HG03565 (cell line): ENCODE results near the gene KMT2B.
"Not testable (repeated sequence)": the region's sequence is repeated elsewhere in the genome, so short reads cannot be mapped to it uniquely, and the experiment has no call there.

Experiments
- ATAC-seq: cut with Tn5 transposase; IDR thresholded peaks from one replicate; pipeline ENCODE4 v1.9.1; 2021; ENCODE audit warnings: mild to moderate bottlenecking, moderate library complexity; ENCODE audit not compliant: unreplicated experiment

Gene KMT2B, protein sequence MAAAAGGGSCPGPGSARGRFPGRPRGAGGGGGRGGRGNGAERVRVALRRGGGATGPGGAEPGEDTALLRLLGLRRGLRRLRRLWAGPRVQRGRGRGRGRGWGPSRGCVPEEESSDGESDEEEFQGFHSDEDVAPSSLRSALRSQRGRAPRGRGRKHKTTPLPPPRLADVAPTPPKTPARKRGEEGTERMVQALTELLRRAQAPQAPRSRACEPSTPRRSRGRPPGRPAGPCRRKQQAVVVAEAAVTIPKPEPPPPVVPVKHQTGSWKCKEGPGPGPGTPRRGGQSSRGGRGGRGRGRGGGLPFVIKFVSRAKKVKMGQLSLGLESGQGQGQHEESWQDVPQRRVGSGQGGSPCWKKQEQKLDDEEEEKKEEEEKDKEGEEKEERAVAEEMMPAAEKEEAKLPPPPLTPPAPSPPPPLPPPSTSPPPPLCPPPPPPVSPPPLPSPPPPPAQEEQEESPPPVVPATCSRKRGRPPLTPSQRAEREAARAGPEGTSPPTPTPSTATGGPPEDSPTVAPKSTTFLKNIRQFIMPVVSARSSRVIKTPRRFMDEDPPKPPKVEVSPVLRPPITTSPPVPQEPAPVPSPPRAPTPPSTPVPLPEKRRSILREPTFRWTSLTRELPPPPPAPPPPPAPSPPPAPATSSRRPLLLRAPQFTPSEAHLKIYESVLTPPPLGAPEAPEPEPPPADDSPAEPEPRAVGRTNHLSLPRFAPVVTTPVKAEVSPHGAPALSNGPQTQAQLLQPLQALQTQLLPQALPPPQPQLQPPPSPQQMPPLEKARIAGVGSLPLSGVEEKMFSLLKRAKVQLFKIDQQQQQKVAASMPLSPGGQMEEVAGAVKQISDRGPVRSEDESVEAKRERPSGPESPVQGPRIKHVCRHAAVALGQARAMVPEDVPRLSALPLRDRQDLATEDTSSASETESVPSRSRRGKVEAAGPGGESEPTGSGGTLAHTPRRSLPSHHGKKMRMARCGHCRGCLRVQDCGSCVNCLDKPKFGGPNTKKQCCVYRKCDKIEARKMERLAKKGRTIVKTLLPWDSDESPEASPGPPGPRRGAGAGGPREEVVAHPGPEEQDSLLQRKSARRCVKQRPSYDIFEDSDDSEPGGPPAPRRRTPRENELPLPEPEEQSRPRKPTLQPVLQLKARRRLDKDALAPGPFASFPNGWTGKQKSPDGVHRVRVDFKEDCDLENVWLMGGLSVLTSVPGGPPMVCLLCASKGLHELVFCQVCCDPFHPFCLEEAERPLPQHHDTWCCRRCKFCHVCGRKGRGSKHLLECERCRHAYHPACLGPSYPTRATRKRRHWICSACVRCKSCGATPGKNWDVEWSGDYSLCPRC (N-terminal part only)

DNA sequence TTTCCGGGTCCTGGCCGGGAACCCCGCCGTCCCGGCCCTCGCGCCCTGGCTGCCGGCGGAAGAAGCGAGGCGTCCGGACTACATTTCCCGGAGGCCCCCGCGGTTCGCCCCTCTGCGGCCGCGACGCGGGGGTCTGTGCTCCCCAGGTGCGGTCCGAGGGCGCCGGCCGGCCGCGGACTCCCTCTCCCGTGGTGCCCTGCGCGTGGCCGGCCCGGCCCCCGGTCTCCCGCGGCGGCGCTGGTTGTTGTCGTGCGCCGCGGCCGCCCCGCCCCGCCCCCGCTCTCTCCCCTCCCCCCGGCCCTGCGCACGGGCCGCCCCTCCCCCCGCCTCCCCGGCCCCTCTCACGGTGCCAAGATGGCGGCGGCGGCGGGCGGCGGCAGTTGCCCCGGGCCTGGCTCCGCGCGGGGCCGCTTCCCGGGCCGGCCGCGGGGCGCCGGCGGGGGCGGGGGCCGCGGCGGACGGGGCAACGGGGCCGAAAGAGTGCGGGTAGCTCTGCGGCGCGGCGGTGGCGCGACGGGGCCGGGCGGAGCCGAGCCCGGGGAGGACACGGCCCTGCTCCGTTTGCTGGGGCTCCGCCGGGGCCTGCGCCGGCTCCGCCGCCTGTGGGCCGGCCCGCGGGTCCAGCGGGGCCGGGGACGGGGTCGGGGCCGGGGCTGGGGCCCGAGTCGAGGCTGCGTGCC lies at the start of gene KMT2B:
TSS of gene KMT2B (plus strand) at position 339 of the 680 bp plus-strand sequence. CDS start at position 355, 16 bp downstream.
- no peak for ATAC-seq

DNA sequence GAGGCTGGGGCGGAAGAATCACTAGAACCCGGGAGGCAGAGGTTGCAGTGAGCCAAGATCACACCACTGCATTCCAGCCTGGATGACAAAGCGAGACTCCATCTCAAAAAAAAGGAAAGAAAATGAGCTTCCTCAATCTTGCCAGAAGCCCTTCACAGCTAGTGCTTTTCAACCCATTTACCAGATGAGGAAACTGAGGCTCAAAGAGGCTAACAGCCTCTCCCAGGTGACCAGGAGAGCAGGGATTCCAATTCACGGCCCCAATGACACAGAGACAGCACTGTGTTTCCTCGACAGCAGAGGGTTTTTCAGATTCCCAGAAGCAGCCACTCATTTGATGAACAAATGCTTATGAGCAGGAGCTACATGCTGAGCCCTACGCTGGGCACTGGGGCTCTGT lies 48.2 kb upstream of the KMT2B start:
- no peak for ATAC-seq

DNA sequence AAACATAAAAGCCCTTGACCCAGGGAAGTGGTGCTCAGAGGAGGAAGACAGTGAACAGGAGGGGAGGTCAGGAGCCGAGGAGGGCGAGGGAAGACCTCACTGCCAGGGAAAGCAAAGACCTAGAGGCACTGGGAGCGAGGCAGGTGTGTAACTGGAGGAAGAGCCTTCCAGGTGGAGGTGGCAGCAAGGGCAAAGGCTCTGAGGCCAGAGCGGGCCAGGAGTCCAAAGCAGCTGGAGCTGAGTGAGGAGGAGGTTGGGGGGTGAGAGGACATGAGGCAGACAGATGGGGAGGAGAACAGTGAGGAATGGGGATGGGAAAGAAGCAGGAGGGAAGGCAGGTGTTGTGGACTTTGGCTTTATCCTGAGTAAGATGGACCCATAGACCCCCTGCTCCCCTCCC lies 47.8 kb upstream of the KMT2B start:
- no peak for ATAC-seq

DNA sequence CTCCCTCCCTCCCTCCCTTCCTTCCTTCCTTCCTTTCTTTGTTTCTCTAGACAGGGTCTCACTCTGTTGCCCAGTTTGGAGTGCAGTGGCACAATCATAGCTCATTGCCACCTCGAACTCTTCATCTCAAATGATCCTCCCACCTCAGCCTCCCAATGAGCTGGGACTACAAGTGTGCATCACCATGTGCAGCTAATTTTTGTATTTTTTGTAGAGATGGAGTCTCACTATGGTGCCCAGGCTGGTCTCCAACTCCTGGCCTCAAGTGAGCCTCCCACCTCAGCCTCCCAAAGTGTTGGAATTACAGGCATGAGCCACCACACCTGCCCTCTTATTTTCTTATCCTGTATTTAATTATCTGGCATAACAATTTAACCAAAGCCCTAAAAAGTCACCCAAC lies 47.1 kb upstream of the KMT2B start:
- ATAC-seq, result no peak

DNA sequence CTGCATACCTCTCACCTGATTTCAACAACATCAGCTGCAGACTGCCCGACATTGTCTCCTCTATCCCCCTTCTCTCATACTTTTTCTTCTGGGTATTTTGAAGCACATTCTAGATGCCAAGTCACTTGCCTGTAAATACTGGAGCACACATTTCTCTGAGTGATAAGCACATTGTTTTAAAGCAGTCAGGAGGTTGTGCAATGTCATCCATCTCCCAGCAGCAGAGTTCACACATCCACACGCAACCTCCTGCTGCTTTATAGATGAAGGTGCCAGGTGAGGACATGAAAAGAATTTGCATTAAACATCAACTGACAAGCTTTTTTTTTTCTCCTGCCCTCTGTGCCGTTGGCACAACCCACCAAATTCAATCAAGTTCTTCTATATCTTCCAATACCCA lies 46.0 kb upstream of the KMT2B start:
- ATAC-seq, result no peak

DNA sequence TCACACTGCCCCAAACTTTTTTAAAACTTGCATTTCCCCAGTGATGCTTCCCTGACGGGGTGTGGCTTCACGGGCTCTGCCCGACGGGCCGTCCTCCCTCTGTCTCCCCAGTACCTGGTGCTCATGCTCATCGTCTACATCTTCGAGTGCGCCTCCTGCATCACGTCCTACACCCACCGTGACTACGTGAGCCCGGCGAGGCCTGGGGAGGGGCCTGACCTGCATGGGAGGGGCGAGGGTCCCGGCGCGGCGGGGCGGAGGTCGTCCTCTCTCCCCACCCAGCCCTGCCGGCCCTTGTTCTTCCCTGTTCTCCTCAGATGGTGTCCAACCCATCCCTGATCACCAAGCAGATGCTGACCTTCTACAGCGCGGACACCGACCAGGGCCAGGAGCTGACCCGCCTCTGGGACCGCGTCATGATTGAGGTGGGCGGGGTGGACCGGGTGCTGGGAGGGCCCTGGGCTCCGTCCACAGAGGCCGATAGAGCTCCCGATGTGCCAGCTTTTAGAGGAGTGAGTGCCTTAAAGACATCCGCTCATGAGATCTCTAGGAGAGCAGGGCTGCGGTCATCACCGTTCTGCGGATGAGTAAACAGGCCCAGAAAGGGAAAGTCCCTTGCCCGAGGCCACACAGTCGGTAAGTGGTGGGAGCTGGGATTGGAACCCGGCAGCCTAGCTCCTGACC lies 44.5 kb upstream of the KMT2B start:
- no peak for ATAC-seq

DNA sequence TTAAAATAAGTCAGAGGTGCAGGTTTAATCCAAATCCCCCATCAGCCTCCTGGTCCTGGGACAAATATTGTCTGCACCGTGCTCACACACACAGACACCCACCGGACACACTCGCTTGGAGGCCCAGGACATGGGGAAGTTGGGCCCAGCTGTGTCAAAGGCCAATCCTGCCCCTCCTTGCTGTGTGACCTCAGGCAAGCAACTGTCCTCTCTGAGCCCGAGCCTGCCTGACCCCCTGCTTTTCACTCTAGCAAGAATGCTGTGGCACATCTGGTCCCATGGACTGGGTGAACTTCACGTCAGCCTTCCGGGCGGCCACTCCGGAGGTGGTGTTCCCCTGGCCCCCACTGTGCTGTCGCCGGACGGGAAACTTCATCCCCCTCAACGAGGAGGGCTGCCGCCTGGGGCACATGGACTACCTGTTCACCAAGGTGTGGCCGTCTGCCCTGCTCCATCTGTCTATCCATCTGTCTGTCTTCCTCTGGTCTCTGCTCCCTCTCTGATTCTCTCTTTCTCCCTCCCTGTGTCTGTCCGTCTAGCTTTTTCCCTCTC lies 42.1 kb upstream of the KMT2B start:
- ATAC-seq, result no peak

DNA sequence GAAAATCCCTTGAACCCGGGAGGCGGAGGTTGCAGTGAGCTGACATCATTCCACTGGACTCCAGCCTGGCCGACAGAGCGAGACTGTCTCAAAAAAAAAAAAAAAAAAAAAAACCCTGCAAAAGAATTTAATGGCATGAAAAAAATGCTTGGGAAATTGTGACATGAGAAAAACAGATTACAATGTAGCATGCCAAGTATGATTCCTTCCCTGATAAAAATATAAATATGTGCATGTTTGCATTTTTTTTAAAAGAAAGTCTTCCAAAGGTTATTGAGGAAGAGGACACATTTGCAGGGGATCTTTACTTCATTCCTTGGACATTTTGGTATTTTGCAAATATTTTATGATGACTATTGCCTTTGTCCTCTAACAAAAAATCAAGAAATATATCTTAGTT lies 28.0 kb upstream of the KMT2B start:
- no peak for ATAC-seq

DNA sequence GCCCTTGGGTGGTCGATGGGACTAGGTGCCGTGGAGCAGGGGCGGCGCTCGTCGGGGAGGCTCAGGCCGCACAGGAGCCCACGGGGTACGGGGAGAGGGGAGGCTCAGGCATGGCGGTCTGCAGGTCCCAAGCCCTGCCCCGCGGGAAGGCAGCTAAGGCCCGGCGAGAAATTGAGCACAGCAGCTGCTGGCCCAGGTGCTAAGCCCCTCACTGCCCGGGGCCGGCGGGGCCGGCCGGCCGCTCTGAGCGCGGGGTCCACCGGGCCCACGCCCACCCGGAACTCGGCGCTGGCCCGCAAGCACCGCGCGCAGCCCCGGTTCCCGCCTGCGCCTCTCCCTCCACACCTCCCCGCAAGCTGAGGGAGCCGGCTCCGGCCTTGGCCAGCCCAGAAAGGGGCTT lies 26.7 kb upstream of the KMT2B start:
- ATAC-seq, result not testable (repeated sequence)

DNA sequence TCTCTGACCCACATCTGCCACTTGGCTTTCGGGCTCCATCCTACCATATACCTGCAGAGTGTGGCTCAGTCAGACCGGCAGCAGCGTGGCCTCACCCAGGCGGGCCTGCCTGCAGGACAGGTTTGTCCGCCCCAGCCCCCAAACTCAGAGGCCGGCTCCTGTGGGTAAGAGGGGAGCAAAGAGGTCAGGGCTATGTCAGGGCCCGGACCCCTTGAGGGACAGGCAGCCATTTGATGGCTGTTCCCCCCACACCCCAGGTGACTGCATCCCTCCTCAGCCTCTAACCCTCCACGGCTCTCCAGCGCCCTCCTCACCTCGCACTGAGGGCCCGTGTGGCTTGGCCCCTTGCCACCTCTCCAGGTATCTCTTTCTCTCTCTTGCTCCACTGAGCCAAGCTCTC lies 25.8 kb upstream of the KMT2B start:
- no peak for ATAC-seq

DNA sequence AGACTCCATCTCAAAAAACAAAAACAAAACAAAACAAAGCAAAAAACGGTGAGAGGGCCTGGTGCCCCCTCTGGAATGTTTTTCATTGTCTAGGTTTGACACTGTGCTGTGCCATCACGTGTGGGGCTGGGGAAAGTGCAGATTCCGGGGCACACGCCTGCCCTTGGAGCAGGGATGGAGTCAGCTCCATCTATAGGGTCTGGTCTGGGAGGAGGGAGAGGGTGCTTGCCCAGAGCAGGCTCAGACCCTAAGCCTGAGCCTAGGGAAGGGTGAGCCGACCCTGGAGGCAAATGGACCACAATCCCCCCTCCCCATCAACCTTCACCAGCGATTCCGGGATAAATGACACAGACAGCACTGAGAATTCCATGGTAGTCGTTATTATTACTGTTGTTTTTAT lies 24.4 kb upstream of the KMT2B start:
- no peak for ATAC-seq

DNA sequence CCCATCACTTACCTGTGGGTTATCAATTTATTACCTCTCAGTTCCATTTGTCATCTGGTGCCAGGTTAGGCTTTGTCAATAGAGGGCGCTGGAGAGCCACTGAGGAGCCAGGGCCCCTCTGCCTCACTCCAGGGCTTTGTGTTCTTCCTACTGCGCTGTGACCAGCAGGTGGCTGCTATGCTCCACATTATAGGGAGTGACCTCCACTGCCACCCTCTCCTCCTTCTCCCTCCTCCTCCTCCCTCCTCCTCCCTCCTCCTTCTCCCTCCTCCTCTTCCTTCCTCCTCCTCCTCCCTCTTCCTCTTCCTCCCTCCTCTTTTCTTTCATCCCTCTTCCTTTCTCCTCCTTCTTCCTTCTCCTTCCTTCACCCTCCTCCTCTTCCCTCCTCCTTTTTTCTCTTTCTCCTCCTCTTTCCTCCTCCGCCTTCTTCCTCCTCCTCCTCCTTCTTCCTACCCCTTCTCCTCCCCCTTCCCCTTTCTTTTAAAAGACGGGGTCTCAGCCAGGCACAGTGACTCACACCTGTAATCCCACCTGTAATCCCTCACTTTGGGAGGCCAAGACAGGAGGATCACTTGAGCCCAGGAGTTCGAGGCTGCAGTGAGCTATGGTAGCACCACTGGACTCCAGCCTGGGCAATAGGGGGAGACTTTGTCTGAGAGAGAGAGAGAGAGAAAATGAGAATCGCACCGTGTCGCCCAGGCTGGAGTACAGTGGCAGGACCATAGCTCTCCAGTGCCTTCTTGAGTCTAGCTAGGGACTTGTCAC lies 23.8 kb upstream of the KMT2B start:
- peak; percentile 69 for ATAC-seq

DNA sequence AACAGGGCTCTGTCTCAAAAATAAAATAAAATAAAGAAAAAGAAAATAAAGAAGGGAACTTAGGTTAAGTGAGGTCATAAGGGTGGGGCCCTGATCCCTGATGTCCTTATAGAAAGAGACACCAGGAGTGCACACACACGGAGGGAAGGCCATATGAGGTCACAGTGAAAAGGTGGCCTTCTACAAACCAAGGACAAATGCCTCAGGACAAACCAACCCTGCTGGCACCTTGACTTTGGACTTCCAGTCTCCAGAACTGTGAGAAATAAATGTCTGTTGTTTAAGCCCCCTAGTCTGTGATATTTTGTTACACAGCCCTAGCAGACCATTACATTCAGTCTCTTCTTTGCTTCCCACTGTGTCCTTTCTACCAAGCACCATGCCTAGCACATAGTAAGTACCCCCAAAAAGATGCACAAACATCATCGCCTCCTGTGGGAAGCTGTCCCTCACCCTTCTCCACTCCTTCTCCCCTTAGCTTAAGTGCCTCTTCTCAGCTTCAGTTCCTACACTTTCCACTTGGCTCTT lies 21.8 kb upstream of the KMT2B start:
- ATAC-seq, result no peak

DNA sequence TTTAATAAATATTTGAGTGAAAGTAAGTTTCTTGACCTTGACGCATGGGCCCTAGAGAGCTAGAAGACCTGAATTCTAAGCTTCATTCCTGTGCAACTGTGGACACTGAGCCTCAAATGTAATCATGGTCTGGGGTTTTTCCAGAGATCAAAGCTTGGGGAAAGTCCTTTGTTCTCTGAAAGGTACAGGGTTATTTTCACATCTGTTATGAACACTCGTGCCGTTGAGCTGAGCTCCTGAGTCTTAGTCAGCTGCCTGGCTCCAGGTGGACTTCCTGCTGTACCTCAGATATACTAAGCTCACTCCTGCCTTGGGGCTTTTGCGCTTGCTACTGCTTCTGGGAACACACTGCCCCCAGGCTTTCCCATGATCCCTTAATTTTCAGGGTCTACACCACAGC lies 21.0 kb upstream of the KMT2B start:
- ATAC-seq, result no peak

DNA sequence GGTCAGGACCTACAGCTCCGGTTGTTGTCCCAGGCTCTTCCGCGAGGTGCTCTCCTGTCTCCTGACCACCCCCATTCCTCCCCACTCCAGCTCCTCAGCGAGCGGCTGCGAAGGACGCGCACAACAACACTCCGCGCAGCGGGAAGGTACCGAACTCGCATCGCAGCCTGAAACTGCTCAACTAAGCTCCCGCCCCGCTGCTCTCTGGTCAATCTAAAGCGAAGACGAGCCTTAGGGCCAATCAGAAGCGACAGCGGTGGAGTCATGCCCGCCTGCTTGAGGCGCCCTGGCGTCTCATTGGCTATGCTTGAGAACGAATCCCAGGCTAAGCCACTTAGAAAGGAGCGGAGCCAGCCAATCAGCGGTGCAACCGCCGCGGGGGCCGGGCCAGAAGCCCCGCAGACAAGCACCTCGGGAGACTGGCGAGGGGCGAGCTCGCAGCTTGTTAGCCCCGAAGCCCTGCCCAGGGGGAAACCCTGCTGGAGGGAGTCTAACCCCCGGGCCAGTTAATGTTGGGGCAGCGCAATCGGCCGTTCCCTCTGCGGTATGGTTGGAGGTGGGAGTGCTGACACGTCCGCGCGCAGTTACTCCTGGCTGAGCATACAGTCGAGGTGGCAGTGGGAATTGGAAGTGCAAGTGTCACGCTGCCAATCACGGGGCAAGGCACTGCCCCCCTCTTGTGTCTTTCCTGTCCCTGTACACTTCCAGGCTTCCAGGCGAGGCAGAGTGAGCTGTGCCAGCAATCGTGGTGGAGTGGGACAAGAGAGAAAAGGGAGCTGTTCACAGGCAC lies 15.4 kb upstream of the KMT2B start:
- ATAC-seq, result peak; percentile 92

DNA sequence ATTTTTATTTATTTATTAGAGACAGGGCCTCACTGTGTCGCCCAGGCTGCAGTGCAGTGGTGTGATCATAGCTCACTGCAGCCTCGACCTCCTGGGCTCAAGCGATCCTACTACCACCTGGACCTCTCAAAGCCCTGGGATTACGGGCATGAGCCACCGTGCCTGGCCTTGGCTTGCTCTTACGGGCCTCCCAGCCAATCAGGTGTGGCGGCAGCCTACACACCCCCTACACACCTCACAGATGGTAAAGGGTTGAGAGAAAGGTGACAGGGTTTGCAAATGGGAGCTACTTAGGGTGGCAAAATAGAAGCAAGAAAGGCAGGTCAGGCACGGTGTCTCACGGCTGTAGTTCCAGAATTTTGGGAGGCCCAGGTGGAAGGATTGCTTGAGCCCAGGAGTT lies 14.5 kb upstream of the KMT2B start:
- ATAC-seq, result no peak

DNA sequence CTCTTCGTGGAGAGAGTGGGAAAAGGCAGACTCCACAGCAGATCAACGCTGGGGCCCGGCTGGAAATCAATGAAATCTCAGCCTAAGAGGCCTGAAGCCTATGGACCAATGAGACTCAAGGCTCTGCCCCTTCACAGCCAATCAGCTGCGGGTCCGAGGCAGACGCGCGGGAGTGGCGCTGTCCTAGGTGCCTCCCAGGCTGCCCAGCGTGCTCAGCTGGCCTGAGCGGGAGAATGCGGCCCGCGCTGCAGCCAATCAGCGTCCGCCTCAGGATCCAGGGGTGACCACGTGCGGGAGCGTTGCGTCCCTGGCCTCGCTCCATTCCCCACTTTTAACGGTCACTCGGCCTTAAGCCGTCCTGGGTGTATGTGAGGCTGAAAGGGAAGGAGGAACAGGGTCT lies 13.6 kb upstream of the KMT2B start, which contains the start of gene ZBTB32:
TSS of gene ZBTB32 (plus strand) at position 341 of the 400 bp plus-strand sequence. CDS start 10,069 bp downstream, outside the sequence.
- ATAC-seq, result no peak

DNA sequence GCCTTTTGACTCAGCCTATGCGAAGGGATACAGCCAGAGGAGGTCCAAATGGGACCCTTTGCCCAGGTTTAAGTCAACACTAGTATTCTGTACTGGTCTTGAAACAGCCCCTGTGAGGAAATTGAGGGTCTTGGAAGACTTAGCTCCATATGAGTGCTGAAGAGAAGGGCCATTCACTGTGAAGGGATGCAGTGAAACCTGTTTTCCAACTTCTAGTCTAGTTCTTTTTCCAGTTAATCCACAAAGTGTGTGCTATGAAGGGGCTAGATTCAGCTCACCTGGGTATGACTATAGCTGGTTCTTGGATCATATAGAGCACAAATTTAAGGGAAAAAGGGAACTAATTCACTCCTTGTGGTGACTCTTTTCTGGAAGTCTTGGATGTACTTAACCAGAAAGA lies 9.4 kb upstream of the KMT2B start:
- no peak for ATAC-seq
